ENCODE measurements around the gene TSPEAR.

Gene TSPEAR

DNA sequence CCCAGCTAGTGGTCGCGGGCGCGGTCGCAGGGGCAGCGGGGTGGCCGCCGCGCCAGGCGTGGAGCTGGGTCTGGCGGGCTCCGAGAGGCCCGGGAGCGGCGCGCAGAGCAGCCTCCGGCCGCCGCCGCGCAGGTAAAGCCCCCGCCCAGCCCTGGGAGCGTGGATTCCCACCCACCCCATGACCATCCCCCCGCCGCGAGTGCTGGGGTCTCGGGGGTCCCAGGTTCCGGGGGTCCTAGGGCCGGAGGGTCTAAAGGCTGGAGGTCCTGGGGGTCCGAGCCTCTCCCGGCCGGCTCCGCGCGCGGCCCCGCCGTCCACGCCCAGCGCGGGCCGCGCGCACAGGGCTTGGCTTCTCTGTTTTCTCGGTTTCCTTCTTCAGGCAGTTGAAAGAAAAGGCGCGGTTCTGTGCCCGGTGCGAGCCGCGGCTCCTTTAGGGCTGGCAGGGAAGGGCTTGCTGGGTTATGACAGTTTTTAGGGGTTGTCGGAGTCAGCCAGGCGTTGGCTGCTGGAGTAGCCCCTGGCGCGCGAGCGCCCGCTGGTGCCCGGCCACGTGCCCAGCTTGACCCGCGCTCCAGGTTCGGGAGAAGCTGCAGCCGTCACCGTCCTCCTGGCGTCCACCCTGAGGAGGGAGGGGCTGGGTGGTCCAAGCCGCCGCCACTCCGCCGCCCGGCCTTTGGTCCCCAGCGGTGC lies 255.7 kb downstream of the TSPEAR start:
- H3K9me3 Mint-ChIP-seq, result no peaks in the 10 kb centered on the region
- H3K4me1 Mint-ChIP-seq, result no peaks in the 10 kb centered on the region
- H3K27ac Mint-ChIP-seq, result no peak overlapping the region
- no peaks in the 10 kb centered on the region for H3K36me3 Mint-ChIP-seq
- H3K4me3 Mint-ChIP-seq, result peak overlapping the region; percentile 79
- peaks cover under 1% of the 10 kb centered on the region for H3K27me3 Mint-ChIP-seq

DNA sequence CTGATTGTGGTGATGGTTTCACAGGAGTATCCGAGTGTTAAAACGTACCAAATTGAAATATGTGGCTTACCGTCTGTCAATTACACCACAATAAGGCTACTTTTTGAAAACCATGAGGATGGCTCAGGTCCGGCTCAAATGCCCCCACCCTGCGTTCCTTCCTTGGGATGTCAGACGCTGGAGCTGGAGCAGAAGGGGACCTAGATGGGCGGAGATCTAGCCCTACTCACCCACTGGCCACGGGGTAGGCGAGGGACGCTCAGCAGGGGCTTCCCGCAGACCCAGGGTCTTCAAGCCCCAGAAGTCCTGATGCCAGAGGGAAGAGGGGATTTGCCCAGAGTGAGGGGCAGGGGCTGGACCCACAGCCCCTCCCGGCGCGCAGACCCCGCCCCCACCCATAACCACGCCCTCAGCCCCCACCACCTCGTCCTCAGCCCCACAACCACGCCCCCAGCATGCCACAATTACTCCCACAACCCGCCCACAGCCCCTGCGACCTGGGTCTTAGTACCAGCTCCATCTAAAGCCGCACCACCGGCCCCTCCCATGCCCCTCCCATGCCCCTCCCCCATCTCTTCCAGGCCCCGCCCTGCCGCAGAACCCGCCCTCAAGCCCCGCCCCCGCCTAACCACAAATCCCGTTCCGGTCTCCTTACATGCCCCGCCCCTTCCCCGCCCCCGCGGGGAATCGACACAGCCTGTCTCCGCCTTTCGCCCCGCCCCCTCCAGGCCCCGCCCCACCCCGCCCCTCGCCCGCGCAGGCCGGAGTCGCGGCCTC lies 256.4 kb downstream of the TSPEAR start, which contains the start of gene LRRC3:
LRRC3 (plus strand) TSS at position 764 of the 777 bp plus-strand sequence. CDS start 1,135 bp downstream, outside the sequence.
- no peaks in the 10 kb centered on the region for H3K4me1 Mint-ChIP-seq
- no peak within 1 kb of the TSS for H3K27ac Mint-ChIP-seq

DNA sequence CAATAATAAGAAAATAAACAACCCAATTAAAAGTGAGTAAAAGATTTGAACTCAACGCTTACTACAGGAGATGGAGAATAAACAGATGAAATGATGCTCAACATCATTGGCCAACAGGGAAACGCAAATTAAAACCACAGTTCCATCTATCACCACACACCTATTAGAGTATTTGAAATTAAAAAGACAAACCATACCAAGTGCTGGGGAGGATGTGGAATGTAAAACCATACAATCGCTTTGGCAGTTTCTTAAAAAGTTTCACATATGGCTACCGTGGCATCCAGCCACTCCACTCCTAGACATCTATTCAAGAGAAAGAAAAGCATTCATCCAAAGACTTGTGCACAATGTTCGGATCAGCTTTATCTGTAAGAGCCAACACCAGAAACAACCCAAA lies 257.3 kb downstream of the TSPEAR start:
- Mint-ChIP-seq H3K27ac (peak overlapping the region; percentile 1), H3K4me3 (peak overlapping the region; percentile 72), H3K4me1 (no peaks in the 10 kb centered on the region), H3K9me3 (no peaks in the 10 kb centered on the region), H3K27me3 (peaks cover 4% of the 10 kb centered on the region), H3K36me3 (no peaks in the 10 kb centered on the region)

More for the DNA sequence above, 256.4 kb downstream of the TSPEAR start, which contains the start of gene LRRC3:
- Mint-ChIP-seq H3K9me3 (no peaks in the 10 kb centered on the region), H3K4me3 (peak within 1 kb of the TSS; percentile 79), H3K27me3 (peaks cover 1% of the 10 kb centered on the region), H3K36me3 (no peaks in the 10 kb centered on the region)

DNA sequence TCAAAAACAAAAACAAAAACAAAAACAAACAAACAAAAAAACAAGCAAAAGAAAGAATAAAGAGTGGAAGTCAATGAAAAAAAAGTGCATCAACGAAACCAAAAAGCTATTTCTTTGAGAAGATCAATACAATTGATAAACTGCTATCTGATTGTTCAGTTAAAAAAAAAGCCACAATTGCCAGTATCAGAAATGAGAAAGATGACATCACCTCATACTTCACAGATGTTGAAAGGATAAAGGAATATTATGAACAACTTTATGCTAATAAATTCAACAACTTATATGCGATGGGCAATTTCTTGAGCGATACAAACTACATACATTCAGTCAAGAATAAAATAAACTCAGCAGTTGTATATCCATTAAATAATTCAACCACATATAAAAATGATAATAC lies 258.3 kb downstream of the TSPEAR start:
- Mint-ChIP-seq H3K27ac (no peak overlapping the region), H3K27me3 (peaks cover 5% of the 10 kb centered on the region)

DNA sequence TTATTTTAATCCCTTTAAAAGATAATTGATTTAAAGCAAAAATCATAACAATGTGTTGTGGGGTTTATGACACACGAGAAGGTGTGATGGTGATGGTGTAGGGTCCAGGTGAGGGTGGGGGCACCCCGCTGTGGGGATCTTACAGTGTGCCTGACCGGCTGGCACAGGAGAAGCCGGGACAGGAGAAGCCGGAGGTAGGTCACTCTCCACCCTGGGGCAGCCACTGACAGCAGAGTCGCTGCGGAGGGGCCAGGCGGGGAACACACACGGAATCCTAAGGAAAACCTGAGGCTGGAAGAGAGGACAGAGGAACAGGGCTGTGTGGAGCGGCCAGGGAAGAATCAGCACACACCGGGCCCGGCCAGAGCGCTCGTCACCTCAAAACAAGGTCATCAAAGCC lies 260.4 kb downstream of the TSPEAR start:
- H3K27me3 Mint-ChIP-seq, result peaks cover 5% of the 10 kb centered on the region

More for the DNA sequence above, 258.3 kb downstream of the TSPEAR start:
- H3K9me3 Mint-ChIP-seq, result no peaks in the 10 kb centered on the region
- no peaks in the 10 kb centered on the region for H3K36me3 Mint-ChIP-seq
- no peak overlapping the region for H3K4me3 Mint-ChIP-seq
- H3K4me1 Mint-ChIP-seq, result no peaks in the 10 kb centered on the region

DNA sequence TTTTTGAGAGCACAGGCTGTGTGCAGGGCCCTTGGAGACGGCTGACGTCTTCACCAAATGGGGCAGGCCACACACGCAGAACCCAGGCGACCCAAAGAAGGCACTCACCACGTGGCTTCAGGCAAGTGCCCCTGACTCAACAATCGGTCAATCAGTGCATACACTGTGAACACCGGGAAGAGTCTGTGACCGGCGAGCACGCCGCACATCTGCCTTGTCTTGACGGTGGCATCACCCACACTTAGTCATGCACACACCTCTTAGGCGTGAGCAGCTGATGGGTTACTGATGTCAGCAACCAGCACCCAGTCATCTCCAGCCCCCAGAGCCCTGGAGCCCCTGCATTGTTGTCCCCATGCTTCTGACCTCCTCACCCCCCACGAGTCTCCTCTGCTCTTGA lies 261.0 kb downstream of the TSPEAR start:
- no peaks in the 10 kb centered on the region for H3K36me3 Mint-ChIP-seq
- no peaks in the 10 kb centered on the region for H3K4me1 Mint-ChIP-seq
- H3K27me3 Mint-ChIP-seq, result peaks cover 5% of the 10 kb centered on the region
- H3K4me3 Mint-ChIP-seq, result no peak overlapping the region
- no peaks in the 10 kb centered on the region for H3K9me3 Mint-ChIP-seq
- H3K27ac Mint-ChIP-seq, result no peak overlapping the region

More for the DNA sequence above, 260.4 kb downstream of the TSPEAR start:
- Mint-ChIP-seq H3K4me3 (no peak overlapping the region), H3K4me1 (no peaks in the 10 kb centered on the region), H3K36me3 (no peaks in the 10 kb centered on the region), H3K27ac (no peak overlapping the region), H3K9me3 (no peaks in the 10 kb centered on the region)

DNA sequence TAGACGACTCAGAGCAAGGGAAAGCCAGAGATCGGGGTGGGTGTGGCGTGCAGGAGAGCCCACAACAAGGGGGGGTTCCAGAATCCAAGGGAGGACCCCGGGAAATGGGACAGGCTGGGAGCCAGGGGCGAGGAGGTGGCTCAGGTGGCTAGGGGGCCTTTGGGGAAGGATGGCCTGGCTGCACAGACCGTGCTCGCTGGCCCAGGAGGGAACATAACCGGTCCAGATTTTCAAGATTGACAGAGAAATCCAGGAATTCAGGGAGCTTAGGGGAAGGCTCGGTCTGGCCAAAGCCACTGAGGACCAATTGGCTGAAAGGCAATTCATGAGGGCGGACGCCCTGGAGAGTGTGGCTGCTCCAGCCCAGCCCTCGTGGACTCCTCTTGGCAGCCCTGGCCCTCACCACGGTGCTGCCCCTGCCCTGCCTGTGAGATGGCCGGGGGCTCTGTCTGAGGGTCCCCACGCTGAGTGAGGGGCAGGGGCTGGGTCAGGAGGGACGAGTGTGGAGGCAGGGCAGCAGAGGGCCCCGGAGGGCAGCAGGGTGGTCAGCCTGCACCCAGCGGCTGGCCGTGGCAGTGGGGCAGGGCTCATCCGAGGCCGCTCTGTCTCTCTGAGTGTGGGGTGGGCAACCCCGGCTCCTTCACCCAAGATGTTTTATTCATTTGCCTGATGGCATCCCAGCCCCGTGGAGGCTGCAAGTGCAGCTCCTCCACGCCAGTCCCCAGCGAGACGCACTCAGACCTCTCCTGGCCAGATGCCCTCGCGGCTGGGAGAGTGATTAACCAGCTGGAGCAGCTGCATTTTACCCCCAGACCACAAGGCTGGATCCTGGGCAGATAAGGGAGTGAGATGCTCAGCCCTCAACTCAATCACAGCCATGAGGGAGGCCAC lies 261.7 kb downstream of the TSPEAR start:
- no peak overlapping the region for H3K27ac Mint-ChIP-seq
- H3K27me3 Mint-ChIP-seq, result peaks cover 5% of the 10 kb centered on the region
- H3K4me1 Mint-ChIP-seq, result no peaks in the 10 kb centered on the region
- no peaks in the 10 kb centered on the region for H3K36me3 Mint-ChIP-seq
- no peak overlapping the region for H3K4me3 Mint-ChIP-seq
- no peaks in the 10 kb centered on the region for H3K9me3 Mint-ChIP-seq

DNA sequence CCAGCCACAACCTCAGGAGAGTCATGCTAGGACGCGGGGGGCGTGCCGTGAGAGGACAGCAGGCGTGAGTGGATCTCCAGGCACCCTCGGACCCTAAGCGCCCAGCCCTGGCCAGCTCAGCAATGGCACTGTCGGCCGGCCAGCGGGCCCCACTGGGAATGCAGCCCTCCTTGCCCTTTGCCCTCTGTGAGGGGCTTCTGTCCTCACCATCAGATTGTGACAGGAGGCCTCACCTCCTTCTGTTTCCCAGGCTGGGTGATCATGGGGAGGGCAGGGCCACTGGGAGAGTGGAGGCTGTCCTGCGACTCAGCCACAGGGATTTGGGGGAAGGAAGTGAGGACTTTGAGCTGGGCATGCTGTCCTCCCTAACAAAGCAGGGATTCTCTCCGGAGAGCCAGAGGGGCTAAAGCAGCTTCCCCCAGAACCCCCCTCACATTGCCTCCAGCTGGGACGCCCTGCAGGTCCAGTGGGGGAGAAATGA lies 262.7 kb downstream of the TSPEAR start:
- H3K9me3 Mint-ChIP-seq, result no peaks in the 10 kb centered on the region
- no peaks in the 10 kb centered on the region for H3K36me3 Mint-ChIP-seq
- no peak overlapping the region for H3K4me3 Mint-ChIP-seq
- H3K4me1 Mint-ChIP-seq, result no peaks in the 10 kb centered on the region
- peak overlapping the region; percentile 8 for H3K27ac Mint-ChIP-seq
- H3K27me3 Mint-ChIP-seq, result peaks cover 5% of the 10 kb centered on the region

Data from activated naive CD4-positive, alpha-beta T cell treated with anti-CD3 and anti-CD28 coated beads, Interleukin-2, amount 50 U/mL, for 24 hours (primary cell).